Liver (tissue), 9 donors: Measurements from ENCODE around the gene GRK2. TPM values are rescaled to one million over a fixed set of nuclear protein-coding genes. Genes with fewer than 3 reads are reported as not detected.

Source experiments
- DNase-seq: peaks from one replicate; pipeline ENCODE4 v3.0.0-alpha.2; 2017; ENCODE audit warnings: low spot score
- H3K27ac ChIP-seq, 2 donors: one replicate each; pipeline ENCODE4 v1.7.0; 2013; ENCODE audit warnings: inconsistent platforms in 2 of 2, low read length in 2 of 2, control low read depth in 1 of 2, low read depth in 1 of 2, mild to moderate bottlenecking in 1 of 2
- H3K27me3 ChIP-seq, 4 donors: one replicate each; pipeline versions ENCODE4 v1.6.1 to v1.7.0; 2013; ENCODE audit warnings: low read length in 3 of 4, inconsistent platforms in 1 of 4, mild to moderate bottlenecking in 1 of 4, moderate library complexity in 1 of 4; ENCODE audit not compliant: control insufficient read depth in 4 of 4, insufficient read depth in 4 of 4
- H3K36me3 ChIP-seq, 4 donors: one replicate each; pipeline versions ENCODE4 v1.6.1 to v1.7.0; 2013; ENCODE audit warnings: low read length in 3 of 4, mild to moderate bottlenecking in 3 of 4, low read depth in 1 of 4, moderate library complexity in 1 of 4; ENCODE audit not compliant: control insufficient read depth in 4 of 4, insufficient read depth in 3 of 4
- H3K4me1 ChIP-seq, 4 donors: one replicate each; pipeline versions ENCODE4 v1.6.1 to v1.7.0; 2013; ENCODE audit warnings: low read length in 3 of 4, mild to moderate bottlenecking in 3 of 4, moderate library complexity in 1 of 4; ENCODE audit not compliant: control insufficient read depth in 4 of 4, insufficient read depth in 4 of 4
- H3K4me3 ChIP-seq, 3 donors: one replicate each; pipeline versions ENCODE4 v1.6.1 to v1.7.0; 2013; ENCODE audit warnings: low read length in 3 of 3, control low read depth in 1 of 3, low read depth in 1 of 3, mild to moderate bottlenecking in 1 of 3
- H3K9ac ChIP-seq, 2 donors: one replicate each; pipeline ENCODE4 v1.7.0; 2013; ENCODE audit warnings: low read length in 2 of 2, mild to moderate bottlenecking in 2 of 2, moderate library complexity in 2 of 2, control low read depth in 1 of 2, low read depth in 1 of 2
- H3K9me3 ChIP-seq, 4 donors: one replicate each; pipeline versions ENCODE4 v1.6.1 to v1.7.0; 2013; ENCODE audit warnings: low read length in 3 of 4; ENCODE audit not compliant: control insufficient read depth in 4 of 4
- EGR1 ChIP-seq, 2 donors: IDR thresholded peaks; 2 replicates each; pipeline ENCODE4 v1.6.1; 2016 to 2018; ENCODE audit warnings: antibody characterized with exemption in 2 of 2, low read depth in 2 of 2
- FOXA1 ChIP-seq: IDR thresholded peaks from 2 replicates; pipeline ENCODE4 v1.6.1; 2016; ENCODE audit warnings: antibody characterized with exemption
- FOXA2 ChIP-seq: IDR thresholded peaks from 2 replicates; pipeline ENCODE4 v1.6.1; 2016; ENCODE audit warnings: antibody characterized with exemption
- GABPA ChIP-seq, 2 donors: IDR thresholded peaks in 1 of 2; conservative IDR thresholded peaks in 1 of 2; 2 replicates each; pipeline ENCODE4 v1.6.1; 2016; ENCODE audit warnings: antibody characterized with exemption in 2 of 2, mild to moderate bottlenecking in 1 of 2, moderate library complexity in 1 of 2
- HNF4A ChIP-seq, 2 donors: conservative IDR thresholded peaks; 2 replicates each; pipeline ENCODE4 v1.6.1; 2016; ENCODE audit warnings: antibody characterized with exemption in 2 of 2, mild to moderate bottlenecking in 2 of 2
- HNF4G ChIP-seq: IDR thresholded peaks from 2 replicates; pipeline ENCODE4 v1.6.1; 2016; ENCODE audit warnings: antibody characterized with exemption
- JUND ChIP-seq, 2 donors: IDR thresholded peaks; 2 replicates each; pipeline ENCODE4 v1.6.1; 2016; ENCODE audit warnings: antibody characterized with exemption in 2 of 2
- NR2F2 ChIP-seq: IDR thresholded peaks from 2 replicates; pipeline ENCODE4 v1.6.1; 2016; ENCODE audit warnings: antibody characterized with exemption
- RAD21 ChIP-seq, 2 donors: IDR thresholded peaks; 2 replicates each; pipeline ENCODE4 v1.6.1; 2016; ENCODE audit warnings: antibody characterized with exemption in 2 of 2, mild to moderate bottlenecking in 2 of 2
- RXRA ChIP-seq, 2 donors: IDR thresholded peaks; 2 replicates each; pipeline ENCODE4 v1.6.1; 2017 to 2018; ENCODE audit warnings: antibody characterized with exemption in 2 of 2, mild to moderate bottlenecking in 1 of 2
- SP1 ChIP-seq: IDR thresholded peaks from 2 replicates; pipeline ENCODE4 v1.6.1; 2018; ENCODE audit warnings: antibody characterized with exemption, mild to moderate bottlenecking
- TAF1 ChIP-seq: conservative IDR thresholded peaks from 2 replicates; pipeline ENCODE4 v1.6.1; 2016; ENCODE audit warnings: antibody characterized with exemption, mild to moderate bottlenecking
- YY1 ChIP-seq: IDR thresholded peaks from 2 replicates; pipeline ENCODE4 v1.6.1; 2016; ENCODE audit warnings: antibody characterized with exemption, mild to moderate bottlenecking
- WGBS: extraction: QIAGEN DNeasy Blood & Tissue Kit; methylation state at CpG from one replicate; pipeline ENCODE4 v1.1.7; 2013; 5-methylcytosine and 5-hydroxymethylcytosine counted together
- polyA plus RNA-seq, 2 donors: library from polyadenylated mRNA; stranded (reverse) in 1 of 2; unstranded in 1 of 2; fragments of 200-250 nt in 1 of 2; fragments of >200 nt in 1 of 2; fragmentation: Nextera tagmentation in 1 of 2; extraction: Ambion mirVana in 1 of 2; gene quantifications; one replicate each; pipeline versions ENCODE4 v1.2.1 to v1.2.3, GENCODE V29; 2013 to 2015
- total RNA-seq, 2 donors: library from RNA; depleted of rRNA; stranded (reverse); fragments of >200 nt; gene quantifications; one replicate each; pipeline ENCODE4 v1.2.3, GENCODE V29; 2014
- TF ChIP-seq, protein P1 (sequence below): IDR thresholded peaks from 2 replicates; pipeline ENCODE4 v1.6.1; 2016; ENCODE audit warnings: antibody characterized with exemption
- TF ChIP-seq, protein P2 (sequence below): fragments of 150-350 bp; IDR thresholded peaks from 2 replicates; pipeline ENCODE4 v1.5.1; 2017; ENCODE audit warnings: improper control_type of control experiment, low read depth, low read length; ENCODE audit not compliant: missing input control
- TF ChIP-seq, protein P3 (sequence below): IDR thresholded peaks from 2 replicates; pipeline ENCODE4 v1.6.1; 2016; ENCODE audit warnings: antibody characterized with exemption
- TF ChIP-seq, protein P4 (sequence below): IDR thresholded peaks from 2 replicates; pipeline ENCODE4 v1.6.1; 2016; ENCODE audit warnings: antibody characterized with exemption
- TF ChIP-seq, protein P5 (sequence below): IDR thresholded peaks from 2 replicates; pipeline ENCODE4 v1.6.1; 2016; ENCODE audit warnings: antibody characterized with exemption, mild to moderate bottlenecking
- donor health status: healthy.
- donor health status: healthy.
- donor health status: healthy.
- donor health status: healthy.
- donor health status: healthy.

Gene GRK2
- total and polyA plus RNA-seq, 4 donors, result 13.4 to 41.4 (median 31.7) TPM

DNA sequence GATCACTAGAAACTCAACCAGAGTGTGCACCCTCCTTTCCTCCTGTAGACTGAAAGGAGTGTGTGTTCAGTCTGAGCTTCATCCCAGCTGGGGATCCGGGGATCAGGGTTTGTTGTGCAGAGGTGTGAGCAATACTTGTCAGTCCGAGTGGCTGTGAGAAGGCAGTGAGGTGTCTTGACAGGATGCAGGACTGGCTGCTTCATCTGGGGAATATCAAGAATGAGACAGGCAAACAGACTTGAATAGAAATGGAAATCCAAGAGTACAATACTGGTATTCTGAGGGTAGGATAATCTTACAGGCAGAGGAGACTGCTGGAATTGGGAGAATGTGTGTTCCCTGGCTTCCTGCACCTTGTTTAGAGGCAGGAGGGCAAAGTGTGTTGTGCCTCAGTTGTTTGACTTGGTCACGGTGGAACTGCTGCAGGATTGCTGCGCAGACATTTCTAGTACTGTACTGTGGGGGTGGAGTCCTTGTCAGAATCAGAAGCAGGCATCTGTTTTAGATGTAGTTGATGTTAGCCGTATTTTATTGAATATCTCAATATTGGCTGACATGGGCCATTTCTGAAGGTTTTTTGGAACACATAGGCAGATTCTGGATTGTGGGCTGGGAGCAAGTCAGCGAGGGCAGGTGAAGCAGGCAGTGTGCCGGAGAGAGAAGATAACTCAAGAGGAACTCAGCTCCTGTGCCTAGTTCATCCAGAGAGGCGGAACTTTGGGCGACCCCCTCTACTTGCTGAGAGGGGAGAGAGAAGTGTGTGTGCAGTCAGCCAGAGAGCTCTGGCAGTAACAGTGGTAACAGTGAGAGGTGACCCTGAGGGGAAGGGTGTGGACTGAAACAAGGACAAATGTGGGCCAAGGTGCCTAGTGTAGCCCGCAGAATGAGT, 27.1 kb upstream of the GRK2 start:
- peaks cover 0 to 10% (median 5%) of the 10 kb centered on the region in 4 donors for H3K36me3 ChIP-seq
- H3K4me1 ChIP-seq, result peaks cover 0 to 50% (median 35%) of the 10 kb centered on the region in 4 donors
- WGBS, result 29% methylated on average over 10 of the region's 10 CpGs
- H3K27me3 ChIP-seq, result no peaks in the 10 kb centered on the region
- no peak for TF ChIP-seq FOXA1
- TF ChIP-seq RXRA (IDR thresholded peaks at IDR 0.05), result no peak
- TF ChIP-seq, protein P1, sequence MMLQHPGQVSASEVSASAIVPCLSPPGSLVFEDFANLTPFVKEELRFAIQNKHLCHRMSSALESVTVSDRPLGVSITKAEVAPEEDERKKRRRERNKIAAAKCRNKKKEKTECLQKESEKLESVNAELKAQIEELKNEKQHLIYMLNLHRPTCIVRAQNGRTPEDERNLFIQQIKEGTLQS, result no peak
- TF ChIP-seq, protein P2, sequence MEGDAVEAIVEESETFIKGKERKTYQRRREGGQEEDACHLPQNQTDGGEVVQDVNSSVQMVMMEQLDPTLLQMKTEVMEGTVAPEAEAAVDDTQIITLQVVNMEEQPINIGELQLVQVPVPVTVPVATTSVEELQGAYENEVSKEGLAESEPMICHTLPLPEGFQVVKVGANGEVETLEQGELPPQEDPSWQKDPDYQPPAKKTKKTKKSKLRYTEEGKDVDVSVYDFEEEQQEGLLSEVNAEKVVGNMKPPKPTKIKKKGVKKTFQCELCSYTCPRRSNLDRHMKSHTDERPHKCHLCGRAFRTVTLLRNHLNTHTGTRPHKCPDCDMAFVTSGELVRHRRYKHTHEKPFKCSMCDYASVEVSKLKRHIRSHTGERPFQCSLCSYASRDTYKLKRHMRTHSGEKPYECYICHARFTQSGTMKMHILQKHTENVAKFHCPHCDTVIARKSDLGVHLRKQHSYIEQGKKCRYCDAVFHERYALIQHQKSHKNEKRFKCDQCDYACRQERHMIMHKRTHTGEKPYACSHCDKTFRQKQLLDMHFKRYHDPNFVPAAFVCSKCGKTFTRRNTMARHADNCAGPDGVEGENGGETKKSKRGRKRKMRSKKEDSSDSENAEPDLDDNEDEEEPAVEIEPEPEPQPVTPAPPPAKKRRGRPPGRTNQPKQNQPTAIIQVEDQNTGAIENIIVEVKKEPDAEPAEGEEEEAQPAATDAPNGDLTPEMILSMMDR, result no peak
- no peak for TF ChIP-seq NR2F2
- no peak for DNase-seq
- peak overlapping the region; percentile 17 to 93 for H3K27ac ChIP-seq
- H3K4me3 ChIP-seq, result no peak overlapping the region
- no peaks in the 10 kb centered on the region for H3K9me3 ChIP-seq
- H3K9ac ChIP-seq, result no peak overlapping the region

DNA sequence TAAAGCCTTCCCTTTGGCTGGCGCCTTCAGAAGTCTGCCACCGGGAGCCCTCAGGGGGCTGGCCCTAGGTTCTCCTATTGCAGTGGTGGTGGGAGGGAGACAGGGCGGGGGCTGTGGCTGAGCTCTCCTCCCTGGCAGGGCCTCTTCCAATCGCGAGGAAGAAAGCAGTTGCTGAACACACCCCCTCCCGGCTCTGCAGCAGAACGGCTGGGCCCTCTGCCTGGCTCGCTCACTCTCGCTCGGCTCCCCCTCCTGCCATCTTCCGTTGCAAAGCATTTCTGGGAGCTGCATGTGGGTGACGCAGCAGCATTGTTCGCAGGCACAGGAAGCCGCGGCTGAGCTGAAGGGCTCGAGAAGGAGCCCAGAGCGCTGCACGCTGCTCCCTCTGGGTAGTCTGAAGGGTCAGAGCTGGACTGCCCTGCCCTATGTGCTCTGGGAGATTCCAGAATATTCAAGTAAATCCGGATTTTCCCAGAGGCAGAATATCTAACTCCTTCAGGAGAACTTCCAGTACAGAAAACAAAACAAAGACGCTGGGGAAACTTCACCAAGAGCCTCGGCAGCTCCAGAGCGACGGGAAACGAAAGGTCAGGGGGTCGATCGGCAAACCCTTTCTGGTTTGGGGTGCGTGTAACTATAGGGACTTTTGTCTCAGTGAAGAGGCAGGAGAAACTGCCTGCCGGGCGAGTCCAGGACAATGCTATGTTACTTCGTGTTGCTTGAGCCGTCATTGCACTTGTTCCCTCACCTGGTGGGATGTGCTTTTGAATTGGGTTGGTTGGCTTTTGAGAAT, 26.3 kb upstream of the GRK2 start:
- DNase-seq, result peak; percentile 89
- peaks cover under 1 to 14% (median 10%) of the 10 kb centered on the region in 4 donors for H3K36me3 ChIP-seq
- peak overlapping the region; percentile 60 to 99 (median 96) for H3K4me3 ChIP-seq
- no peaks in the 10 kb centered on the region for H3K9me3 ChIP-seq
- TF ChIP-seq, protein P2, result peak; percentile 6
- TF ChIP-seq, protein P1, result peak; percentile 64
- TF ChIP-seq, protein P3, sequence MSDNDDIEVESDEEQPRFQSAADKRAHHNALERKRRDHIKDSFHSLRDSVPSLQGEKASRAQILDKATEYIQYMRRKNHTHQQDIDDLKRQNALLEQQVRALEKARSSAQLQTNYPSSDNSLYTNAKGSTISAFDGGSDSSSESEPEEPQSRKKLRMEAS, result peak; percentile 89
- TF ChIP-seq HNF4A (conservative IDR thresholded peaks at IDR 0.05), result peak; percentile 31 to 57
- peak; percentile 82 for TF ChIP-seq SP1
- peak; percentile 76 for TF ChIP-seq NR2F2
- TF ChIP-seq YY1, result peak; percentile 85
- TF ChIP-seq FOXA2, result no peak
- TF ChIP-seq TAF1, result peak; percentile 99
- TF ChIP-seq, protein P4, sequence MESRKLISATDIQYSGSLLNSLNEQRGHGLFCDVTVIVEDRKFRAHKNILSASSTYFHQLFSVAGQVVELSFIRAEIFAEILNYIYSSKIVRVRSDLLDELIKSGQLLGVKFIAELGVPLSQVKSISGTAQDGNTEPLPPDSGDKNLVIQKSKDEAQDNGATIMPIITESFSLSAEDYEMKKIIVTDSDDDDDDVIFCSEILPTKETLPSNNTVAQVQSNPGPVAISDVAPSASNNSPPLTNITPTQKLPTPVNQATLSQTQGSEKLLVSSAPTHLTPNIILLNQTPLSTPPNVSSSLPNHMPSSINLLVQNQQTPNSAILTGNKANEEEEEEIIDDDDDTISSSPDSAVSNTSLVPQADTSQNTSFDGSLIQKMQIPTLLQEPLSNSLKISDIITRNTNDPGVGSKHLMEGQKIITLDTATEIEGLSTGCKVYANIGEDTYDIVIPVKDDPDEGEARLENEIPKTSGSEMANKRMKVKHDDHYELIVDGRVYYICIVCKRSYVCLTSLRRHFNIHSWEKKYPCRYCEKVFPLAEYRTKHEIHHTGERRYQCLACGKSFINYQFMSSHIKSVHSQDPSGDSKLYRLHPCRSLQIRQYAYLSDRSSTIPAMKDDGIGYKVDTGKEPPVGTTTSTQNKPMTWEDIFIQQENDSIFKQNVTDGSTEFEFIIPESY, result peak; percentile 37
- TF ChIP-seq FOXA1, result no peak
- TF ChIP-seq JUND (IDR thresholded peaks at IDR 0.05), result peak in 1 of 2 donors; percentile 29
- peak; percentile 11 for TF ChIP-seq HNF4G
- TF ChIP-seq EGR1 (IDR thresholded peaks at IDR 0.05; ENCODE audit: low read depth in 2 of 2), result peak; percentile 22 to 38
- peak in 1 of 2 donors; percentile 55 for TF ChIP-seq GABPA (IDR thresholded peaks at IDR 0.05 in 1 of 2, conservative IDR thresholded peaks at IDR 0.05 in 1 of 2)
- peak; percentile 45 to 63 for TF ChIP-seq RAD21 (IDR thresholded peaks at IDR 0.05)
- TF ChIP-seq, protein P5, sequence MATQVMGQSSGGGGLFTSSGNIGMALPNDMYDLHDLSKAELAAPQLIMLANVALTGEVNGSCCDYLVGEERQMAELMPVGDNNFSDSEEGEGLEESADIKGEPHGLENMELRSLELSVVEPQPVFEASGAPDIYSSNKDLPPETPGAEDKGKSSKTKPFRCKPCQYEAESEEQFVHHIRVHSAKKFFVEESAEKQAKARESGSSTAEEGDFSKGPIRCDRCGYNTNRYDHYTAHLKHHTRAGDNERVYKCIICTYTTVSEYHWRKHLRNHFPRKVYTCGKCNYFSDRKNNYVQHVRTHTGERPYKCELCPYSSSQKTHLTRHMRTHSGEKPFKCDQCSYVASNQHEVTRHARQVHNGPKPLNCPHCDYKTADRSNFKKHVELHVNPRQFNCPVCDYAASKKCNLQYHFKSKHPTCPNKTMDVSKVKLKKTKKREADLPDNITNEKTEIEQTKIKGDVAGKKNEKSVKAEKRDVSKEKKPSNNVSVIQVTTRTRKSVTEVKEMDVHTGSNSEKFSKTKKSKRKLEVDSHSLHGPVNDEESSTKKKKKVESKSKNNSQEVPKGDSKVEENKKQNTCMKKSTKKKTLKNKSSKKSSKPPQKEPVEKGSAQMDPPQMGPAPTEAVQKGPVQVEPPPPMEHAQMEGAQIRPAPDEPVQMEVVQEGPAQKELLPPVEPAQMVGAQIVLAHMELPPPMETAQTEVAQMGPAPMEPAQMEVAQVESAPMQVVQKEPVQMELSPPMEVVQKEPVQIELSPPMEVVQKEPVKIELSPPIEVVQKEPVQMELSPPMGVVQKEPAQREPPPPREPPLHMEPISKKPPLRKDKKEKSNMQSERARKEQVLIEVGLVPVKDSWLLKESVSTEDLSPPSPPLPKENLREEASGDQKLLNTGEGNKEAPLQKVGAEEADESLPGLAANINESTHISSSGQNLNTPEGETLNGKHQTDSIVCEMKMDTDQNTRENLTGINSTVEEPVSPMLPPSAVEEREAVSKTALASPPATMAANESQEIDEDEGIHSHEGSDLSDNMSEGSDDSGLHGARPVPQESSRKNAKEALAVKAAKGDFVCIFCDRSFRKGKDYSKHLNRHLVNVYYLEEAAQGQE, result peak; percentile 96
- peak; percentile 52 to 59 for TF ChIP-seq RXRA (IDR thresholded peaks at IDR 0.05)
- no peaks in the 10 kb centered on the region for H3K27me3 ChIP-seq
- H3K4me1 ChIP-seq, result peaks cover 0 to 50% (median 35%) of the 10 kb centered on the region in 4 donors
- peak overlapping the region; percentile 97 to 100 for H3K9ac ChIP-seq
- under 1% methylated on average over 31 of the region's 31 CpGs for WGBS
- H3K27ac ChIP-seq, result peak overlapping the region; percentile 93 to 99
